HepG2 (cell line): ENCODE measurements around the gene FIBCD1. TPM values are rescaled to one million over a fixed set of nuclear protein-coding genes. Genes with fewer than 3 reads are reported as not detected.

Source experiments
- ATAC-seq: fragments of 200-7000 bp; cut with Tn5 transposase; 3 replicates; pipeline ENCODE4 v1.9.1; 2020; ENCODE audit warnings: mild to moderate bottlenecking, moderate library complexity
- BruUV-seq: library from RNA; stranded (reverse); fragments of 400-500 nt; replicated peaks from 2 replicates; lab custom pipeline; 2021; lab: Mats Ljungman, UMichigan
- CTCF ChIA-PET: fragments of 300-600 bp; formaldehyde crosslinking; extraction: SDS; loops from one replicate; lab custom pipeline; 2021; ENCODE audit warnings: low total read pairs, inconsistent platforms, low intra/inter-chr PET ratio; lab: Yijun Ruan, JAX
- POLR2A ChIA-PET: fragments of 350-600 bp; sonication (Branson Sonifier 250); formaldehyde crosslinking; loops from one replicate; lab custom pipeline; 2020; ENCODE audit warnings: antibody characterized with exemption, inconsistent platforms; lab: Yijun Ruan, JAX
- DNase-seq: peaks from one replicate; pipeline ENCODE4 v3.0.0-alpha.2; 2015; ENCODE audit warnings: low spot score
- FAIRE-seq: peaks from 3 replicates; lab custom pipeline; 2011; peaks lifted over from hg19 to GRCh38; lab: Jason Lieb, UNC
- H2AFZ ChIP-seq: one replicate; pipeline ENCODE4 v1.6.1; 2011; ENCODE audit warnings: low read length, inconsistent platforms
- H3K27ac ChIP-seq: fragments of 300-600 bp; 3 replicates; pipeline ENCODE4 v1.8.0; 2011; ENCODE audit warnings: mixed run types, mild to moderate bottlenecking, mixed read lengths, low read length, inconsistent platforms; ENCODE audit not compliant: insufficient read depth; ENCODE audit errors: extremely low read length
- H3K27me3 ChIP-seq, 2 experiments: fragments of 200-600 bp in 1 of 2; 2 replicates in 1 of 2; 3 replicates in 1 of 2; pipeline versions ENCODE4 v1.6.0 to v1.8.0; 2011; ENCODE audit warnings: low read length in 2 of 2, mild to moderate bottlenecking in 2 of 2, moderate library complexity in 2 of 2, inconsistent platforms in 1 of 2; ENCODE audit not compliant: insufficient read depth in 2 of 2, control insufficient read depth in 1 of 2
- H3K36me3 ChIP-seq, 2 experiments: fragments of 200-600 bp in 1 of 2; replicated peaks in 1 of 2; 2 replicates in 1 of 2; 3 replicates in 1 of 2; pipeline versions ENCODE4 v1.5.1 to v1.8.0; 2011; ENCODE audit warnings: low read length in 2 of 2, inconsistent platforms in 1 of 2; ENCODE audit not compliant: insufficient read depth in 2 of 2, control insufficient read depth in 1 of 2
- H3K4me1 ChIP-seq: 2 replicates; pipeline ENCODE4 v1.5.1; 2012; ENCODE audit warnings: low read length, inconsistent platforms; ENCODE audit not compliant: insufficient read depth
- H3K4me2 ChIP-seq: 2 replicates; pipeline ENCODE4 v1.6.0; 2011; ENCODE audit warnings: low read depth, low read length, inconsistent platforms
- H3K4me3 ChIP-seq, 3 experiments: fragments of 200-600 bp in 1 of 3; sonication (generic), shearing (Covaris generic) in 1 of 3; replicated peaks in 1 of 3; 2 replicates each; pipeline ENCODE4 v1.5.1; 2011 to 2016; ENCODE audit warnings: low read length in 3 of 3, inconsistent platforms in 2 of 3, low read depth in 2 of 3, mild to moderate bottlenecking in 2 of 3, control low read depth in 1 of 3, mixed read lengths in 1 of 3; ENCODE audit not compliant: insufficient read depth in 1 of 3
- H3K79me2 ChIP-seq: one replicate; pipeline ENCODE4 v1.6.1; 2011; ENCODE audit warnings: low read length, inconsistent platforms; ENCODE audit not compliant: insufficient read depth
- H3K9ac ChIP-seq: 2 replicates; pipeline ENCODE4 v1.6.0; 2011; ENCODE audit warnings: mild to moderate bottlenecking, low read depth, low read length, inconsistent platforms; ENCODE audit not compliant: insufficient read depth
- H3K9me3 ChIP-seq: 2 replicates; pipeline ENCODE4 v1.5.1; 2012; ENCODE audit warnings: mild to moderate bottlenecking, low read length
- H4K20me1 ChIP-seq: 2 replicates; pipeline ENCODE4 v1.6.0; 2011; ENCODE audit warnings: inconsistent platforms, mild to moderate bottlenecking, low read length, moderate library complexity; ENCODE audit not compliant: insufficient read depth
- ONECUT2 ChIP-seq: sonication (generic); formaldehyde crosslinking; IDR thresholded peaks from 2 replicates; pipeline ENCODE4 v1.4.0; 2020; ENCODE audit warnings: missing genetic modification reagents
- ZFP36L2 ChIP-seq: sonication (generic); formaldehyde crosslinking; IDR thresholded peaks from 2 replicates; pipeline ENCODE4 v1.4.0; 2020; ENCODE audit warnings: missing genetic modification reagents
- ZFP82 ChIP-seq: sonication (generic); formaldehyde crosslinking; IDR thresholded peaks from 2 replicates; pipeline ENCODE4 v1.5.1; 2020; ENCODE audit warnings: mild to moderate bottlenecking, missing genetic modification reagents, borderline replicate concordance
- ZNF616 ChIP-seq: sonication (generic); formaldehyde crosslinking; IDR thresholded peaks from 2 replicates; pipeline ENCODE4 v1.5.0; 2020; ENCODE audit warnings: low read depth, mild to moderate bottlenecking, missing genetic modification reagents
- WGBS: methylation state at CpG from one replicate; pipeline ENCODE4 v1.1.6; 2017; ENCODE audit warnings: low lambda C conversion rate; 5-methylcytosine and 5-hydroxymethylcytosine counted together
- in situ Hi-C: cut with HindIII; loops from 2 replicates; pipeline ENCODE4 v1.10.0; 2017; ENCODE audit warnings: low pct_unique_long_range_greater_than_20kb; ENCODE audit not compliant: extremely low pct_ligation_motif_present
- intact Hi-C: fragments of 100-400 bp; cut with micrococcal nuclease; formaldehyde crosslinking; loops from one replicate; pipeline ENCODE4 v1.10.0; 2022; ENCODE audit not compliant: unreplicated experiment
- polyA plus RNA-seq, 8 experiments: library from polyadenylated mRNA; depleted of rRNA in 3 of 8; stranded (reverse) in 7 of 8; unstranded in 1 of 8; fragments of >200 nt; fragmentation: Illumina TruSeq in 4 of 8; extraction: Trizol in 4 of 8; gene quantifications; 2 replicates each; pipeline versions ENCODE4 v1.2.1 to v1.2.3, GENCODE V29; 2011 to 2016; ENCODE audit warnings: low read depth in 4 of 8, missing spikeins in 1 of 8, mixed read lengths in 1 of 8; ENCODE audit not compliant: insufficient read depth in 1 of 8
- total RNA-seq, 5 experiments: library from RNA; depleted of rRNA; stranded (reverse); fragments of >200 nt; fragmentation: Illumina TruSeq; extraction: Trizol; gene quantifications; 2 replicates each; pipeline ENCODE4 v1.2.3, GENCODE V29; 2016; ENCODE audit warnings: low read depth in 1 of 5
- TF ChIP-seq, protein P1 (sequence below): sonication (generic); formaldehyde crosslinking; IDR thresholded peaks from 2 replicates; pipeline ENCODE4 v1.4.0; 2020; ENCODE audit warnings: missing genetic modification reagents
- TF ChIP-seq, protein P2 (sequence below): sonication (generic); formaldehyde crosslinking; IDR thresholded peaks from 2 replicates; pipeline ENCODE4 v1.4.0; 2020; ENCODE audit warnings: missing genetic modification reagents

Gene FIBCD1
- total and polyA plus RNA-seq, 2 of the 13 experiments (the other 11 are each of a cell fraction or from before 2014, with no cell fraction given), result 0.55 to 0.89 TPM

DNA sequence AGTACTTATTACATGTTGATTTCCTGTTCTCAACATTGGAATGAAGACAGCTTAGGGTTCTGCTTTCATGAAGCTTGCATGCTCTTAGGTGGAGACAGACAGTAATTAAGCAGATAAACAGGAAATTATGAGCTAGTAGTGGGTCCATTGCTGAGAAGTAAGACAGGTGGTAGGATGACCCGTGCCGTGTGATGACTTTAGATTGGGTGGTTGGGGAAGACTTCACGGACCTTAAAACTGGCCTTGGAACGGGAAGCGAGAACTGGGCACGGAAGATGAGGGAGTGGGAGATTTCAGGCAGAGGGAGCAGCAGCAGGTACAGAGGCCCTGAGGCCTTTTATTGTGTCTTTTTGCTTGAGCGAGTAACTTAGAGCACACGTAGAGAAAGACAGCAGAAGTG is 76.8 kb downstream of the FIBCD1 start:
- intact Hi-C loops, result no loop called here
- Histone ChIP-seq H3K27me3 (no peaks in the 10 kb centered on the region), H3K4me2 (no peak overlapping the region), H3K79me2 (no peaks in the 10 kb centered on the region), H3K36me3 (peaks cover 19 to 68% of the 10 kb centered on the region in 2 experiments), H3K9ac (no peak overlapping the region), H3K4me3 (no peak overlapping the region), H3K27ac (no peak overlapping the region), H4K20me1 (peaks cover 16% of the 10 kb centered on the region), H3K9me3 (no peaks in the 10 kb centered on the region), H3K4me1 (peaks cover 6% of the 10 kb centered on the region), H2AFZ (no peak overlapping the region)
- ChIA-PET POLR2A (no interaction called here), CTCF (no interaction called here)
- DNase-seq, result no peak
- TF ChIP-seq, protein P1, sequence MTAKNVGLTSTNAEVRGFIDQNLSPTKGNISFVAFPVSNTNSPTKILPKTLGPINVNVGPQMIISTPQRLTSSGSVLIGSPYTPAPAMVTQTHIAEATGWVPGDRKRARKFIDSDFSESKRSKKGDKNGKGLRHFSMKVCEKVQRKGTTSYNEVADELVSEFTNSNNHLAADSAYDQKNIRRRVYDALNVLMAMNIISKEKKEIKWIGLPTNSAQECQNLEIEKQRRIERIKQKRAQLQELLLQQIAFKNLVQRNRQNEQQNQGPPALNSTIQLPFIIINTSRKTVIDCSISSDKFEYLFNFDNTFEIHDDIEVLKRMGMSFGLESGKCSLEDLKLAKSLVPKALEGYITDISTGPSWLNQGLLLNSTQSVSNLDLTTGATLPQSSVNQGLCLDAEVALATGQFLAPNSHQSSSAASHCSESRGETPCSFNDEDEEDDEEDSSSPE (CRISPR knock-in tag), result no peak
- TF ChIP-seq ZFP82 (CRISPR knock-in tag), result no peak
- no peak for TF ChIP-seq ZFP36L2
- TF ChIP-seq ONECUT2, result no peak
- TF ChIP-seq, protein P2, sequence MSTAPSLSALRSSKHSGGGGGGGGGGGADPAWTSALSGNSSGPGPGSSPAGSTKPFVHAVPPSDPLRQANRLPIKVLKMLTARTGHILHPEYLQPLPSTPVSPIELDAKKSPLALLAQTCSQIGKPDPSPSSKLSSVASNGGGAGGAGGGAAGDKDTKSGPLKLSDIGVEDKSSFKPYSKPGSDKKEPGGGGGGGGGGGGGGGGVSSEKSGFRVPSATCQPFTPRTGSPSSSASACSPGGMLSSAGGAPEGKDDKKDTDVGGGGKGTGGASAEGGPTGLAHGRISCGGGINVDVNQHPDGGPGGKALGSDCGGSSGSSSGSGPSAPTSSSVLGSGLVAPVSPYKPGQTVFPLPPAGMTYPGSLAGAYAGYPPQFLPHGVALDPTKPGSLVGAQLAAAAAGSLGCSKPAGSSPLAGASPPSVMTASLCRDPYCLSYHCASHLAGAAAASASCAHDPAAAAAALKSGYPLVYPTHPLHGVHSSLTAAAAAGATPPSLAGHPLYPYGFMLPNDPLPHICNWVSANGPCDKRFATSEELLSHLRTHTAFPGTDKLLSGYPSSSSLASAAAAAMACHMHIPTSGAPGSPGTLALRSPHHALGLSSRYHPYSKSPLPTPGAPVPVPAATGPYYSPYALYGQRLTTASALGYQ (CRISPR knock-in tag), result no peak
- TF ChIP-seq ZNF616 (CRISPR knock-in tag), result no peak
- ATAC-seq, result no peak
- no peak for FAIRE-seq
- in situ Hi-C loops, result loop anchor here (5.0 kb wide), 2 partner anchors 90 to 150 kb away; no protein-coding TSS in a partner anchor
- over 99% methylated on average over 8 of the region's 8 CpGs for WGBS
- no TSS peak for BruUV-seq
